Trophoblast cell (in vitro differentiated cells and primary cell): Measurements from ENCODE around the gene DDX49.
A peak's percentile ranks its signal among the peaks of the same experiment; 100 is the strongest.

ENCODE experiments used
- DNase-seq, 2 donors: peaks; one replicate each; pipeline ENCODE4 v3.0.0-alpha.2; 2016
- H2AFZ ChIP-seq: 2 replicates; pipeline ENCODE4 v1.6.1; 2013; ENCODE audit warnings: low read length, moderate library complexity, mild to moderate bottlenecking; ENCODE audit not compliant: insufficient read depth, poor library complexity
- H2AK5ac ChIP-seq: 2 replicates; pipeline ENCODE4 v1.6.1; 2013; ENCODE audit warnings: mild to moderate bottlenecking, low read length
- H2BK120ac ChIP-seq: 2 replicates; pipeline ENCODE4 v1.6.1; 2013; ENCODE audit warnings: low read length, mild to moderate bottlenecking, moderate library complexity; ENCODE audit not compliant: insufficient read depth, poor library complexity
- H2BK12ac ChIP-seq: 2 replicates; pipeline ENCODE4 v1.6.1; 2013; ENCODE audit warnings: mild to moderate bottlenecking, low read length, moderate library complexity
- H2BK5ac ChIP-seq: 2 replicates; pipeline ENCODE4 v1.6.1; 2013; ENCODE audit warnings: low read length, low read depth, moderate library complexity, mild to moderate bottlenecking; ENCODE audit not compliant: poor library complexity
- H3K14ac ChIP-seq: 2 replicates; pipeline ENCODE4 v1.6.1; 2013; ENCODE audit warnings: mild to moderate bottlenecking, low read length
- H3K18ac ChIP-seq: 2 replicates; pipeline ENCODE4 v1.6.1; 2013; ENCODE audit warnings: mild to moderate bottlenecking, low read length
- H3K23ac ChIP-seq: 2 replicates; pipeline ENCODE4 v1.6.1; 2013; ENCODE audit warnings: low read length
- H3K27ac ChIP-seq: 2 replicates; pipeline ENCODE4 v1.5.1; 2013; ENCODE audit warnings: low read depth, mild to moderate bottlenecking, inconsistent platforms, low read length, moderate library complexity
- H3K27me3 ChIP-seq: 2 replicates; pipeline ENCODE4 v1.6.1; 2013; ENCODE audit warnings: inconsistent platforms, mild to moderate bottlenecking, low read length, moderate library complexity; ENCODE audit not compliant: insufficient read depth
- H3K36me3 ChIP-seq, 2 experiments: 1 replicate in 1 of 2; 2 replicates in 1 of 2; pipeline ENCODE4 v1.6.1; 2013; ENCODE audit warnings: low read length in 2 of 2, mild to moderate bottlenecking in 2 of 2, moderate library complexity in 1 of 2; ENCODE audit not compliant: insufficient read depth in 2 of 2, control insufficient read depth in 1 of 2
- H3K4ac ChIP-seq: 2 replicates; pipeline ENCODE4 v1.6.1; 2013; ENCODE audit warnings: low read depth, mild to moderate bottlenecking, low read length, moderate library complexity
- H3K4me1 ChIP-seq, 2 experiments: 1 replicate in 1 of 2; 2 replicates in 1 of 2; pipeline ENCODE4 v1.6.1; 2013; ENCODE audit warnings: low read length in 2 of 2, mild to moderate bottlenecking in 2 of 2, moderate library complexity in 1 of 2; ENCODE audit not compliant: insufficient read depth in 2 of 2, control insufficient read depth in 1 of 2
- H3K4me2 ChIP-seq: 2 replicates; pipeline ENCODE4 v1.6.1; 2013; ENCODE audit warnings: inconsistent platforms, mild to moderate bottlenecking, low read length, moderate library complexity
- H3K4me3 ChIP-seq: 2 replicates; pipeline ENCODE4 v1.5.1; 2013; ENCODE audit warnings: mild to moderate bottlenecking, low read depth, low read length, inconsistent platforms
- H3K79me1 ChIP-seq: one replicate; pipeline ENCODE4 v1.6.1; 2013; ENCODE audit warnings: low read length
- H3K79me2 ChIP-seq: 2 replicates; pipeline ENCODE4 v1.6.1; 2013; ENCODE audit warnings: low read length, mild to moderate bottlenecking; ENCODE audit not compliant: control insufficient read depth, insufficient read depth, poor library complexity
- H3K9ac ChIP-seq: 2 replicates; pipeline ENCODE4 v1.6.1; 2013; ENCODE audit warnings: mild to moderate bottlenecking, low read length
- H3K9me3 ChIP-seq: 2 replicates; pipeline ENCODE4 v1.6.1; 2013; ENCODE audit warnings: low read depth, mild to moderate bottlenecking, control low read depth, inconsistent platforms, low read length; ENCODE audit not compliant: insufficient read depth
- H4K12ac ChIP-seq: 2 replicates; pipeline ENCODE4 v1.6.1; 2013; ENCODE audit warnings: low read depth, mild to moderate bottlenecking, low read length, moderate library complexity
- H4K8ac ChIP-seq: 2 replicates; pipeline ENCODE4 v1.6.1; 2013; ENCODE audit warnings: low read depth, mild to moderate bottlenecking, low read length, moderate library complexity
- H4K91ac ChIP-seq: one replicate; pipeline ENCODE4 v1.6.1; 2013; ENCODE audit warnings: low read depth, mild to moderate bottlenecking, low read length, moderate library complexity
- WGBS: extraction: QIAGEN DNeasy Blood & Tissue Kit; methylation state at CpG from one replicate; pipeline ENCODE4 v1.1.7; 2013; ENCODE audit warnings: missing lambda C conversion rate; ENCODE audit not compliant: insufficient read length, insufficient coverage; ENCODE audit errors: extremely low coverage; 5-methylcytosine and 5-hydroxymethylcytosine counted together

The DDX49 gene

GRCh38 chr19:18905058-18905456 is 14.5 kb upstream of the DDX49 start:
- Histone ChIP-seq H3K18ac (no peak overlapping the region), H3K23ac (no peak overlapping the region), H4K12ac (no peak overlapping the region), H3K27me3 (no peaks in the 10 kb centered on the region), H4K91ac (no peak overlapping the region), H2BK12ac (no peak overlapping the region), H3K36me3 (peaks cover 78 to 82% of the 10 kb centered on the region in 2 experiments), H2AFZ (no peak overlapping the region), H4K8ac (no peak overlapping the region), H3K4me3 (no peak overlapping the region), H2BK5ac (no peak overlapping the region), H3K79me2 (no peaks in the 10 kb centered on the region), H3K79me1 (no peaks in the 10 kb centered on the region), H3K4me1 (no peaks in the 10 kb centered on the region), H3K14ac (no peak overlapping the region), H3K4ac (no peak overlapping the region), H2AK5ac (no peak overlapping the region), H3K4me2 (no peak overlapping the region), H2BK120ac (no peak overlapping the region), H3K27ac (no peak overlapping the region), H3K9ac (no peak overlapping the region), H3K9me3 (peaks cover 3% of the 10 kb centered on the region)
- WGBS, result no CpG with 5 or more reads among the region's 8 CpGs
- no peak for DNase-seq

GRCh38 chr19:18905513-18906236 is 13.8 kb upstream of the DDX49 start:
- Histone ChIP-seq H3K27me3 (no peaks in the 10 kb centered on the region), H3K23ac (no peak overlapping the region), H2BK5ac (no peak overlapping the region), H2BK12ac (no peak overlapping the region), H3K18ac (no peak overlapping the region), H2AFZ (no peak overlapping the region), H3K4me2 (no peak overlapping the region), H3K36me3 (peaks cover 78 to 80% of the 10 kb centered on the region in 2 experiments), H4K91ac (no peak overlapping the region), H3K9ac (no peak overlapping the region), H3K4ac (no peak overlapping the region), H3K9me3 (peaks cover 3% of the 10 kb centered on the region), H3K14ac (no peak overlapping the region), H3K27ac (no peak overlapping the region), H2BK120ac (no peak overlapping the region), H4K12ac (no peak overlapping the region), H4K8ac (no peak overlapping the region), H3K79me1 (no peaks in the 10 kb centered on the region), H2AK5ac (no peak overlapping the region), H3K4me3 (no peak overlapping the region), H3K4me1 (no peaks in the 10 kb centered on the region), H3K79me2 (no peaks in the 10 kb centered on the region)
- no peak for DNase-seq
- WGBS, result no CpG with 5 or more reads among the region's 26 CpGs

GRCh38 chr19:18906605-18907519 is 12.7 kb upstream of the DDX49 start:
- Histone ChIP-seq H3K4me3 (no peak overlapping the region), H3K9me3 (no peaks in the 10 kb centered on the region), H3K4me1 (no peaks in the 10 kb centered on the region), H2BK5ac (no peak overlapping the region), H3K4me2 (no peak overlapping the region), H3K27me3 (no peaks in the 10 kb centered on the region), H4K12ac (no peak overlapping the region), H3K27ac (no peak overlapping the region), H2AK5ac (no peak overlapping the region), H3K79me1 (no peaks in the 10 kb centered on the region), H4K8ac (no peak overlapping the region), H2BK120ac (no peak overlapping the region), H3K18ac (no peak overlapping the region), H3K14ac (no peak overlapping the region), H3K9ac (no peak overlapping the region), H3K36me3 (peaks cover 77 to 79% of the 10 kb centered on the region in 2 experiments), H4K91ac (no peak overlapping the region), H3K79me2 (no peaks in the 10 kb centered on the region), H2BK12ac (no peak overlapping the region), H3K4ac (no peak overlapping the region), H3K23ac (no peak overlapping the region), H2AFZ (no peak overlapping the region)
- no peak for DNase-seq
- no CpG with 5 or more reads among the region's 36 CpGs for WGBS

- no peak overlapping the region for H3K4ac ChIP-seq
- H3K4me1 ChIP-seq, result no peaks in the 10 kb centered on the region
- no peak overlapping the region for H2AFZ ChIP-seq
- no peak overlapping the region for H4K8ac ChIP-seq
- no peak overlapping the region for H2BK5ac ChIP-seq
- H3K27me3 ChIP-seq, result no peaks in the 10 kb centered on the region
- no peak overlapping the region for H3K4me2 ChIP-seq
- no peak overlapping the region for H3K27ac ChIP-seq
- WGBS, result no CpG with 5 or more reads among the region's 17 CpGs
- no peak overlapping the region for H2BK12ac ChIP-seq
- no peak overlapping the region for H2BK120ac ChIP-seq
- no peaks in the 10 kb centered on the region for H3K79me1 ChIP-seq
- H3K18ac ChIP-seq, result no peak overlapping the region
- no peak overlapping the region for H4K91ac ChIP-seq
- H3K36me3 ChIP-seq, result peaks cover 81 to 83% of the 10 kb centered on the region in 2 experiments
- no peak overlapping the region for H3K4me3 ChIP-seq
- H2AK5ac ChIP-seq, result no peak overlapping the region
- H3K23ac ChIP-seq, result no peak overlapping the region
- peaks cover 2% of the 10 kb centered on the region for H3K79me2 ChIP-seq
- H3K9me3 ChIP-seq, result no peaks in the 10 kb centered on the region
- H4K12ac ChIP-seq, result peak overlapping the region; percentile 18
- DNase-seq, result no peak
- H3K14ac ChIP-seq, result no peak overlapping the region
- no peak overlapping the region for H3K9ac ChIP-seq
Observed at GRCh38 chr19:18908917-18909619, 10.4 kb upstream of the DDX49 start.
